GM12878 (cell line): Measurements from ENCODE around the gene ZNF44. TPM values are rescaled to one million over a fixed set of nuclear protein-coding genes. Genes with fewer than 3 reads are reported as not detected.

Experiments
- ATAC-seq: fragments of 200-7000 bp; cut with Tn5 transposase; 3 replicates; pipeline ENCODE4 v1.9.1; 2020; ENCODE audit warnings: mild to moderate bottlenecking, moderate library complexity
- BruUV-seq: library from RNA; stranded (reverse); fragments of 400-500 nt; replicated peaks from 2 replicates; lab custom pipeline; 2021; lab: Mats Ljungman, UMichigan
- CTCF ChIA-PET: fragments of 300-600 bp; sonication (Branson Sonifier 250); formaldehyde crosslinking; extraction: SDS; loops from one replicate; lab custom pipeline; 2021; ENCODE audit warnings: inconsistent platforms; lab: Yijun Ruan, JAX
- POLR2A ChIA-PET: fragments of 350-600 bp; formaldehyde crosslinking; extraction: SDS; loops from one replicate; lab custom pipeline; 2021; ENCODE audit warnings: inconsistent platforms; lab: Charles Lee
- RAD21 ChIA-PET: fragments of 300-600 bp; sonication (Branson Sonifier 250); formaldehyde crosslinking; loops from one replicate; lab custom pipeline; 2023; ENCODE audit warnings: antibody characterized with exemption; ENCODE audit not compliant: unreplicated experiment; lab: Charles Lee
- SMC1A ChIA-PET: fragments of 300-600 bp; sonication (Branson Sonifier 250); formaldehyde crosslinking; loops from one replicate; lab custom pipeline; 2023; ENCODE audit not compliant: unreplicated experiment, uncharacterized antibody; lab: Charles Lee
- DNase-seq: peaks from one replicate; pipeline ENCODE4 v3.0.0-alpha.2; 2011; ENCODE audit warnings: low read depth, low spot score
- FAIRE-seq: peaks from 3 replicates; lab custom pipeline; 2011; peaks lifted over from hg19 to GRCh38; lab: Jason Lieb, UNC
- H2AFZ ChIP-seq: 2 replicates; pipeline ENCODE4 v1.6.0; 2011; ENCODE audit warnings: low read depth, low read length, control low read depth; ENCODE audit not compliant: control insufficient read depth
- H3K27ac ChIP-seq: 2 replicates; pipeline ENCODE4 v1.5.1; 2011; ENCODE audit warnings: control low read depth; ENCODE audit not compliant: control insufficient read depth, insufficient read depth
- H3K27me3 ChIP-seq, 2 experiments: replicated peaks in 1 of 2; 2 replicates each; pipeline versions ENCODE4 v1.6.0 to v1.6.1; 2011; ENCODE audit warnings: low read length in 1 of 2; ENCODE audit not compliant: control insufficient read depth in 2 of 2, insufficient read depth in 2 of 2
- H3K36me3 ChIP-seq, 2 experiments: 2 replicates each; pipeline ENCODE4 v1.5.1; 2011; ENCODE audit warnings: low read length in 1 of 2; ENCODE audit not compliant: control insufficient read depth in 2 of 2, insufficient read depth in 2 of 2
- H3K4me1 ChIP-seq: 2 replicates; pipeline ENCODE4 v1.6.1; 2011; ENCODE audit warnings: mild to moderate bottlenecking, low read length, moderate library complexity, mixed read lengths; ENCODE audit not compliant: control insufficient read depth, insufficient read depth
- H3K4me2 ChIP-seq: 2 replicates; pipeline ENCODE4 v1.6.0; 2011; ENCODE audit warnings: control low read depth; ENCODE audit not compliant: control insufficient read depth, insufficient read depth
- H3K4me3 ChIP-seq: fragments of 200-600 bp; sonication (generic); 2 replicates; pipeline ENCODE4 v1.5.1; 2016
- H3K79me2 ChIP-seq: 2 replicates; pipeline ENCODE4 v1.6.0; 2011; ENCODE audit warnings: low read length; ENCODE audit not compliant: control insufficient read depth, insufficient read depth
- H3K9ac ChIP-seq: 2 replicates; pipeline ENCODE4 v1.8.0; 2011; ENCODE audit warnings: low read length, control low read depth, mixed read lengths; ENCODE audit not compliant: control insufficient read depth, insufficient read depth
- H3K9me3 ChIP-seq: replicated peaks from 3 replicates; pipeline ENCODE4 v1.5.1; 2011; ENCODE audit warnings: mild to moderate bottlenecking, low read length; ENCODE audit not compliant: control insufficient read depth, insufficient read depth
- H4K20me1 ChIP-seq: 2 replicates; pipeline ENCODE4 v1.6.0; 2011; ENCODE audit not compliant: control insufficient read depth, insufficient read depth
- BCL11A ChIP-seq: IDR thresholded peaks from 2 replicates; pipeline ENCODE4 v1.6.1; 2011; ENCODE audit warnings: low read depth, low read length
- EED ChIP-seq: sonication (generic); IDR thresholded peaks from 2 replicates; pipeline ENCODE4 v1.6.1; 2016; ENCODE audit warnings: antibody characterized with exemption, low read depth
- EGR1 ChIP-seq, 2 experiments: IDR thresholded peaks; 1 replicate in 1 of 2; 2 replicates in 1 of 2; pipeline ENCODE4 v1.6.1; 2011 to 2012; ENCODE audit warnings: low read depth in 2 of 2, low read length in 2 of 2, borderline replicate concordance in 1 of 2, mild to moderate bottlenecking in 1 of 2, moderate library complexity in 1 of 2
- FOS ChIP-seq: IDR thresholded peaks from 3 replicates; pipeline ENCODE4 v1.6.1; 2011; ENCODE audit warnings: borderline replicate concordance; ENCODE audit not compliant: insufficient read length; ENCODE audit errors: extremely low read depth
- MYB ChIP-seq: fragments of 150-350 bp; IDR thresholded peaks from 2 replicates; pipeline ENCODE4 v1.6.1; 2014; ENCODE audit warnings: mild to moderate bottlenecking, low read depth, low read length, borderline replicate concordance
- MYC ChIP-seq: IDR thresholded peaks from 2 replicates; pipeline ENCODE4 v1.6.1; 2011; ENCODE audit warnings: mild to moderate bottlenecking, low read length, moderate library complexity, inconsistent platforms; ENCODE audit not compliant: insufficient read depth, insufficient replicate concordance, insufficient read length, severe bottlenecking
- NR2F1 ChIP-seq: fragments of 450-650 bp; conservative IDR thresholded peaks from 2 replicates; pipeline ENCODE4 v1.6.1; 2017; ENCODE audit warnings: mild to moderate bottlenecking
- POLR2AphosphoS2 ChIP-seq: IDR thresholded peaks from 2 replicates; pipeline ENCODE4 v1.6.1; 2011; ENCODE audit warnings: low read depth, mild to moderate bottlenecking, low read length, improper control_type of control experiment, moderate library complexity
- SP1 ChIP-seq: IDR thresholded peaks from one replicate; pipeline ENCODE4 v1.6.1; 2011; ENCODE audit warnings: low read depth, low read length
- ZBTB40 ChIP-seq: fragments of 450-650 bp; IDR thresholded peaks from 2 replicates; pipeline ENCODE4 v1.6.1; 2016; ENCODE audit warnings: mild to moderate bottlenecking, moderate library complexity, borderline replicate concordance
- WGBS: methylation state at CpG from one replicate; pipeline ENCODE4 v1.1.6; 2016; ENCODE audit warnings: low lambda C conversion rate; ENCODE audit not compliant: insufficient replicate concordance, insufficient coverage; ENCODE audit errors: missing lambda C conversion rate; 5-methylcytosine and 5-hydroxymethylcytosine counted together
- in situ Hi-C: fragments of 300-500 bp; cut with MboI; formaldehyde crosslinking; loops from 9 replicates; pipeline ENCODE4 v1.14.3; 2018; ENCODE audit warnings: mixed read lengths
- intact Hi-C: fragments of 100-400 bp; cut with micrococcal nuclease; formaldehyde crosslinking; loops from one replicate; pipeline ENCODE4 v1.14.2; 2022; ENCODE audit not compliant: unreplicated experiment
- polyA plus RNA-seq, 11 experiments: library from polyadenylated mRNA; depleted of rRNA in 4 of 11; unstranded in 6 of 11; stranded (reverse) in 5 of 11; fragments of >200 nt; fragmentation: Nextera tagmentation in 4 of 11; fragmentation: Illumina TruSeq in 1 of 11; extraction: Ambion mirVana in 4 of 11; extraction: Trizol in 1 of 11; gene quantifications; 1 replicate in 1 of 11; 2 replicates in 10 of 11; pipeline versions ENCODE4 v1.2.1 to v1.2.3, GENCODE V29; 2011 to 2016; ENCODE audit warnings: inconsistent platforms in 2 of 11, missing spikeins in 2 of 11, low read depth in 1 of 11
- total RNA-seq, 4 experiments: library from RNA; depleted of rRNA in 3 of 4; stranded (reverse); fragments of >200 nt in 3 of 4; fragmentation: Illumina TruSeq in 1 of 4; extraction: Trizol in 1 of 4; gene quantifications; 2 replicates each; pipeline versions ENCODE4 v1.2.1 to v1.2.3, GENCODE V29; 2013 to 2021

ZNF44 gene
- total and polyA plus RNA-seq, 10 of the 15 experiments (the other 5 are each of a cell fraction or from before 2014, with no cell fraction given) = 3.7 to 11.3 (median 5.4) TPM

GRCh38 chr19:12295191-12295590, 508 bp upstream of the ZNF44 start:
- BruUV-seq = no TSS peak
- H3K27ac ChIP-seq = peak overlapping the region; percentile 88
- RAD21 ChIA-PET = interaction anchor here (1.4 to 1.9 kb wide), 3 partner anchors 36 to 497 kb away, joined by 3 to 9 read pairs (median 3); partner anchors contain the start of genes ZNF491 and ZNF563
- H3K79me2 ChIP-seq = peaks cover 22% of the 10 kb centered on the region
- H4K20me1 ChIP-seq = no peaks in the 10 kb centered on the region
- peak overlapping the region; percentile 63; the same call in 1 of the 2 replicates for H3K4me3 ChIP-seq
- SMC1A ChIA-PET = interaction anchor here (0.7 kb wide), 1 partner anchor 184 kb away, joined by 3 read pairs; no protein-coding TSS in a partner anchor
- peak overlapping the region; percentile 66 for H3K4me2 ChIP-seq
- H3K9ac ChIP-seq = peak overlapping the region; percentile 89
- 62% methylated on average over 10 of the region's 11 CpGs for WGBS
- no peaks in the 10 kb centered on the region for H3K36me3 ChIP-seq
- peaks cover 1% of the 10 kb centered on the region; the same call in 1 of the 3 replicates for H3K9me3 ChIP-seq
- in situ Hi-C loops (no loop called here), intact Hi-C loops (loop anchor here (10.0 kb wide), 1 partner anchor 130 kb away; the partner anchor contains the start of gene ZNF136)
- CTCF ChIA-PET = interaction anchor here (2.3 kb wide), 1 partner anchor 371 kb away, joined by 6 read pairs; the partner anchor contains the start of gene ZNF700
- no peaks in the 10 kb centered on the region for H3K27me3 ChIP-seq
- H2AFZ ChIP-seq = peak overlapping the region; percentile 94
- H3K4me1 ChIP-seq = 0 out of 2 replicates have a peak, but pooled peaks cover 5% of the 10 kb centered on the region
- POLR2A ChIA-PET = interaction anchor here (1.0 to 1.7 kb wide), 2 partner anchors 39 to 70 kb away, joined by 3 to 8 read pairs; partner anchors contain the start of genes ZNF442 and ZNF563
- FAIRE-seq (no peak), DNase-seq (no peak), ATAC-seq (peak; percentile 15)
- TF ChIP-seq FOS = no peak
- TF ChIP-seq EGR1 (IDR thresholded peaks at IDR 0.05; ENCODE audit: borderline replicate concordance in 1 of 2, low read depth in 2 of 2, low read length in 2 of 2) = 0 out of 3 replicates have a peak, but pooled peaks of 1 of the 2 experiments have one; percentile 27
- TF ChIP-seq, all 136 proteins: peak for 1

GRCh38 chr19:12293777-12294248, 870 bp downstream of the ZNF44 start:
- Histone ChIP-seq H3K9me3 (peaks cover 1% of the 10 kb centered on the region; the same call in 1 of the 3 replicates), H3K9ac (peak overlapping the region; percentile 89), H2AFZ (peak overlapping the region; percentile 46), H3K4me1 (peaks cover 7% of the 10 kb centered on the region; the same call in 1 of the 2 replicates), H3K79me2 (peaks cover 22% of the 10 kb centered on the region), H3K4me3 (peak overlapping the region; percentile 82), H4K20me1 (no peaks in the 10 kb centered on the region), H3K4me2 (peak overlapping the region; percentile 75), H3K36me3 (0 out of 4 replicates have a peak, but pooled peaks cover 0 to 3% of the 10 kb centered on the region in 2 experiments), H3K27me3 (no peaks in the 10 kb centered on the region), H3K27ac (peak overlapping the region; percentile 88)
- SMC1A ChIA-PET = interaction anchor here (0.5 kb wide), 1 partner anchor 141 kb away, joined by 3 read pairs; no protein-coding TSS in a partner anchor
- BruUV-seq = no TSS peak
- WGBS = 2% methylated on average over 18 of the region's 18 CpGs
- in situ Hi-C loops = no loop called here
- DNase-seq (peak; percentile 51), ATAC-seq (peak; percentile 84), FAIRE-seq (no peak)
- RAD21 ChIA-PET = interaction anchor here (0.7 to 1.9 kb wide), 4 partner anchors 37 to 146 kb away, joined by 3 to 9 read pairs (median 4); partner anchors contain the start of genes ZNF136 and ZNF563
- CTCF ChIA-PET = interaction anchor here (0.6 to 2.3 kb wide), 4 partner anchors 40 to 369 kb away, joined by 3 to 6 read pairs (median 4); partner anchors contain the start of genes ZNF443, ZNF563 and ZNF700
- POLR2A ChIA-PET = interaction anchor here (1.7 kb wide), 1 partner anchor 40 kb away, joined by 8 read pairs; the partner anchor contains the start of gene ZNF563
- intact Hi-C loops = loop anchor here (1.0 to 10.0 kb wide), 2 partner anchors 37 to 129 kb away; partner anchors contain the start of gene ZNF136
- TF ChIP-seq BCL11A (no peak), SP1 (peak; percentile 23), MYC (no peak), NR2F1 (peak; percentile 19; the same call in 1 of the 2 replicates), MYB (no peak), ZBTB40 (no peak), POLR2AphosphoS2 (no peak), EED (no peak)
